Measurements from ENCODE around the gene APLF.

Gene APLF

GRCh38 chr2:68428126-68428525 is 39.3 kb upstream of the APLF start:
- Histone ChIP-seq H4K20me1 (ENCODE audit: insufficient read depth, low read length) (no peaks in the 10 kb centered on the region), H3F3A (ENCODE audit: insufficient read depth, low read length) (no peaks in the 10 kb centered on the region), H3K4me1 (ENCODE audit: insufficient read depth, low read length, severe bottlenecking) (peaks cover 55% of the 10 kb centered on the region), H3K9ac (ENCODE audit: low read length) (no peak overlapping the region; the same call in 1 of the 2 replicates), H3K4me3 (ENCODE audit: low read depth, low read length, poor library complexity, severe bottlenecking) (no peak overlapping the region), H3K27me3 (ENCODE audit: insufficient read depth, low read length) (no peaks in the 10 kb centered on the region), H3K4me2 (ENCODE audit: low read length) (peak overlapping the region; percentile 41; the same call in 1 of the 2 replicates), H3K79me2 (ENCODE audit: insufficient read depth, low read length) (no peaks in the 10 kb centered on the region), H3K27ac (ENCODE audit: low read depth, low read length, poor library complexity, severe bottlenecking) (peak overlapping the region; percentile 91), H3K9me2 (ENCODE audit: low read depth, low read length) (no peaks in the 10 kb centered on the region), H2AFZ (ENCODE audit: low read length) (no peak overlapping the region), H3K9me3 (ENCODE audit: low read length) (peaks cover 12% of the 10 kb centered on the region), H3K36me3 (ENCODE audit: insufficient read depth, low read length) (no peaks in the 10 kb centered on the region)
- no peak for TF ChIP-seq EZH2 (IDR thresholded peaks at IDR 0.05; ENCODE audit: borderline replicate concordance, low read length)
- TF ChIP-seq, protein P1, sequence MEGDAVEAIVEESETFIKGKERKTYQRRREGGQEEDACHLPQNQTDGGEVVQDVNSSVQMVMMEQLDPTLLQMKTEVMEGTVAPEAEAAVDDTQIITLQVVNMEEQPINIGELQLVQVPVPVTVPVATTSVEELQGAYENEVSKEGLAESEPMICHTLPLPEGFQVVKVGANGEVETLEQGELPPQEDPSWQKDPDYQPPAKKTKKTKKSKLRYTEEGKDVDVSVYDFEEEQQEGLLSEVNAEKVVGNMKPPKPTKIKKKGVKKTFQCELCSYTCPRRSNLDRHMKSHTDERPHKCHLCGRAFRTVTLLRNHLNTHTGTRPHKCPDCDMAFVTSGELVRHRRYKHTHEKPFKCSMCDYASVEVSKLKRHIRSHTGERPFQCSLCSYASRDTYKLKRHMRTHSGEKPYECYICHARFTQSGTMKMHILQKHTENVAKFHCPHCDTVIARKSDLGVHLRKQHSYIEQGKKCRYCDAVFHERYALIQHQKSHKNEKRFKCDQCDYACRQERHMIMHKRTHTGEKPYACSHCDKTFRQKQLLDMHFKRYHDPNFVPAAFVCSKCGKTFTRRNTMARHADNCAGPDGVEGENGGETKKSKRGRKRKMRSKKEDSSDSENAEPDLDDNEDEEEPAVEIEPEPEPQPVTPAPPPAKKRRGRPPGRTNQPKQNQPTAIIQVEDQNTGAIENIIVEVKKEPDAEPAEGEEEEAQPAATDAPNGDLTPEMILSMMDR (IDR thresholded peaks at IDR 0.05; ENCODE audit: low read length): no peak

DNA sequence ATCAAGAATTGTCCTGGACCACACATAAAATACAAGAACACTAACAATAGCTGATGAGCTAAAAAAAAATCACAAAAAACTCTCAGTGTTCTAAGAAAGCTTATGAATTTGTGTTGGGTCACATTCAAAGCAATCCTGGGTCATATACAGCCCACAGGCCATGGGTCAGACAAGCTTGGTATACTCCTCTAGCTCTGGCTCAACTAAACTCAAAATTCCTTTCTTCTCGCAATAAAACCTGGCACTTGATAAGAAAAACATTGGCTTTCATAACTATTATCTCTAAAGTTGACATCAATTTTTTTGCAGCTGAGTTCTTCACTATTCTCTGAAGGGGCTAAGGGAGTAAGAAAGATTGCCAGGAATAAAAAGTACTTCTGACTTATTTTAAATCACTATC is 38.6 kb upstream of the APLF start:
- peak overlapping the region; percentile 91 for H3K27ac ChIP-seq (ENCODE audit: low read depth, low read length, poor library complexity, severe bottlenecking)
- no peaks in the 10 kb centered on the region for H3K9me2 ChIP-seq (ENCODE audit: low read depth, low read length)
- no peak overlapping the region for H3K4me2 ChIP-seq (ENCODE audit: low read length)
- H3K4me1 ChIP-seq (ENCODE audit: insufficient read depth, low read length, severe bottlenecking): peaks cover 50% of the 10 kb centered on the region
- no peak overlapping the region for H2AFZ ChIP-seq (ENCODE audit: low read length)
- peaks cover 15% of the 10 kb centered on the region for H3K9me3 ChIP-seq (ENCODE audit: low read length)
- no peak overlapping the region for H3K4me3 ChIP-seq (ENCODE audit: low read depth, low read length, poor library complexity, severe bottlenecking)
- TF ChIP-seq, protein P1 (IDR thresholded peaks at IDR 0.05; ENCODE audit: low read length): no peak
- no peak for TF ChIP-seq EZH2 (IDR thresholded peaks at IDR 0.05; ENCODE audit: borderline replicate concordance, low read length)
- H4K20me1 ChIP-seq (ENCODE audit: insufficient read depth, low read length): no peaks in the 10 kb centered on the region
- no peaks in the 10 kb centered on the region for H3K79me2 ChIP-seq (ENCODE audit: insufficient read depth, low read length)
- no peaks in the 10 kb centered on the region for H3K36me3 ChIP-seq (ENCODE audit: insufficient read depth, low read length)
- no peak overlapping the region for H3K9ac ChIP-seq (ENCODE audit: low read length)
- no peaks in the 10 kb centered on the region for H3F3A ChIP-seq (ENCODE audit: insufficient read depth, low read length)
- H3K27me3 ChIP-seq (ENCODE audit: insufficient read depth, low read length): no peaks in the 10 kb centered on the region

- Histone ChIP-seq H3K4me2 (ENCODE audit: low read length) (no peak overlapping the region), H3K9ac (ENCODE audit: low read length) (no peak overlapping the region), H3K27ac (ENCODE audit: low read depth, low read length, poor library complexity, severe bottlenecking) (no peak overlapping the region), H3K4me3 (ENCODE audit: low read depth, low read length, poor library complexity, severe bottlenecking) (no peak overlapping the region), H3K4me1 (ENCODE audit: insufficient read depth, low read length, severe bottlenecking) (peaks cover 43% of the 10 kb centered on the region), H3K9me3 (ENCODE audit: low read length) (peaks cover 15% of the 10 kb centered on the region), H3K79me2 (ENCODE audit: insufficient read depth, low read length) (no peaks in the 10 kb centered on the region), H3F3A (ENCODE audit: insufficient read depth, low read length) (no peaks in the 10 kb centered on the region), H3K36me3 (ENCODE audit: insufficient read depth, low read length) (no peaks in the 10 kb centered on the region), H3K27me3 (ENCODE audit: insufficient read depth, low read length) (no peaks in the 10 kb centered on the region), H3K9me2 (ENCODE audit: low read depth, low read length) (no peaks in the 10 kb centered on the region), H2AFZ (ENCODE audit: low read length) (no peak overlapping the region), H4K20me1 (ENCODE audit: insufficient read depth, low read length) (no peaks in the 10 kb centered on the region)
- TF ChIP-seq, protein P1 (IDR thresholded peaks at IDR 0.05; ENCODE audit: low read length): no peak
- TF ChIP-seq EZH2 (IDR thresholded peaks at IDR 0.05; ENCODE audit: borderline replicate concordance, low read length): no peak
Observed at GRCh38 chr2:68429311-68429826, 38.0 kb upstream of the APLF start.
